MCF 10A (cell line): ENCODE measurements around the gene PPP2CA. TPM values are rescaled to one million over a fixed set of nuclear protein-coding genes. Genes with fewer than 3 reads are reported as not detected.
A peak's percentile ranks its signal among the peaks of the same experiment; 100 is the strongest.
"Not testable (repeated sequence)": the region's sequence is repeated elsewhere in the genome, so short reads cannot be mapped to it uniquely, and the experiment has no call there.

Experiments used
- BruUV-seq: library from RNA; stranded (reverse); fragments of 400-500 nt; replicated peaks from 2 replicates; lab custom pipeline; 2021; lab: Mats Ljungman, UMichigan
- CTCF ChIA-PET: fragments of 300-600 bp; sonication (Branson Sonifier 250); formaldehyde crosslinking; extraction: SDS; loops from one replicate; lab custom pipeline; 2021; ENCODE audit warnings: antibody characterized with exemption, inconsistent platforms; lab: Yijun Ruan, JAX
- POLR2A ChIA-PET: fragments of 300-600, 350-650 bp; sonication (Branson Sonifier 250); formaldehyde crosslinking; extraction: SDS; loops from one replicate; lab custom pipeline; 2020; ENCODE audit warnings: antibody characterized with exemption, inconsistent platforms; lab: Yijun Ruan, JAX
- DNase-seq: peaks from one replicate; pipeline ENCODE4 v3.0.0-alpha.2; 2018; ENCODE audit not compliant: unreplicated experiment
- H3K27ac Mint-ChIP-seq: one replicate; pipeline ENCODE4 v1.8.0; 2022; ENCODE audit warnings: mild to moderate bottlenecking, low read depth, mixed read lengths; ENCODE audit not compliant: unreplicated experiment
- H3K27me3 Mint-ChIP-seq: one replicate; pipeline ENCODE4 v1.8.0; 2022; ENCODE audit warnings: mixed read lengths; ENCODE audit not compliant: insufficient read depth, unreplicated experiment
- H3K36me3 Mint-ChIP-seq: one replicate; pipeline ENCODE4 v1.8.0; 2022; ENCODE audit warnings: mild to moderate bottlenecking, moderate library complexity, mixed read lengths; ENCODE audit not compliant: insufficient read depth, unreplicated experiment
- H3K4me1 Mint-ChIP-seq: one replicate; pipeline ENCODE4 v1.8.0; 2022; ENCODE audit warnings: mixed read lengths; ENCODE audit not compliant: insufficient read depth, unreplicated experiment
- H3K4me3 Mint-ChIP-seq: one replicate; pipeline ENCODE4 v1.8.0; 2022; ENCODE audit warnings: mild to moderate bottlenecking, moderate library complexity, mixed read lengths; ENCODE audit not compliant: unreplicated experiment
- H3K9me3 Mint-ChIP-seq: one replicate; pipeline ENCODE4 v1.8.0; 2022; ENCODE audit warnings: mixed read lengths; ENCODE audit not compliant: unreplicated experiment
- CTCF ChIP-seq: fragments of 200-600 bp; IDR thresholded peaks from one replicate; pipeline ENCODE4 v1.8.0; 2022; ENCODE audit warnings: antibody characterized with exemption, mild to moderate bottlenecking; ENCODE audit not compliant: unreplicated experiment
- intact Hi-C: fragments of 100-400 bp; cut with micrococcal nuclease; formaldehyde crosslinking; loops from 2 replicates; pipeline ENCODE4 v1.14.1; 2022
- total RNA-seq: library from RNA; stranded (reverse); gene quantifications from 2 replicates; pipeline ENCODE4 v1.2.3, GENCODE V29; 2022

PPP2CA gene
- total RNA-seq, 1 experiment from 2014 or later, result 317 TPM

- CTCF ChIA-PET, result interaction anchor here (0.6 to 6.8 kb wide), 8 partner anchors 13 to 555 kb away, joined by 3 to 102 read pairs (median 3); no protein-coding TSS in a partner anchor
- POLR2A ChIA-PET, result interaction anchor here (0.7 to 6.2 kb wide), 10 partner anchors 11 to 129 kb away, joined by 3 to 55 read pairs (median 6); partner anchors contain the start of gene SKP1
- Mint-ChIP-seq H3K27me3 (no peaks in the 10 kb centered on the region), H3K36me3 (peaks cover 96% of the 10 kb centered on the region), H3K9me3 (no peaks in the 10 kb centered on the region), H3K4me3 (no peak overlapping the region), H3K4me1 (peaks cover 26% of the 10 kb centered on the region), H3K27ac (peak overlapping the region; percentile 13)
- no TSS peak for BruUV-seq
- no peak for TF ChIP-seq CTCF
- intact Hi-C loops, result no loop called here
- DNase-seq, result no peak
Observed at GRCh38 chr5:134153657-134154056, 72.2 kb downstream of the PPP2CA start.

- intact Hi-C loops, result no loop called here
- TF ChIP-seq CTCF, result no peak
- DNase-seq, result no peak
- H3K27ac Mint-ChIP-seq, result peak overlapping the region; percentile 13
- peaks cover 26% of the 10 kb centered on the region for H3K4me1 Mint-ChIP-seq
- no peak overlapping the region for H3K4me3 Mint-ChIP-seq
- H3K27me3 Mint-ChIP-seq, result no peaks in the 10 kb centered on the region
- no TSS peak for BruUV-seq
- peaks cover 96% of the 10 kb centered on the region for H3K36me3 Mint-ChIP-seq
- CTCF ChIA-PET, result interaction anchor here (0.5 to 6.8 kb wide), 10 partner anchors 9 to 635 kb away, joined by 3 to 102 read pairs (median 3); no protein-coding TSS in a partner anchor
- POLR2A ChIA-PET, result interaction anchor here (0.7 to 6.2 kb wide), 9 partner anchors 11 to 130 kb away, joined by 3 to 55 read pairs (median 7); partner anchors contain the start of gene SKP1
- H3K9me3 Mint-ChIP-seq, result no peaks in the 10 kb centered on the region
Observed at GRCh38 chr5:134153241-134153640, 72.6 kb downstream of the PPP2CA start.

- H3K4me3 Mint-ChIP-seq, DNase-seq, intact Hi-C loops, H3K27ac Mint-ChIP-seq, H3K27me3 Mint-ChIP-seq, BruUV-seq, H3K9me3 Mint-ChIP-seq: not testable (repeated sequence)
- POLR2A ChIA-PET, result interaction anchor here (0.6 to 6.2 kb wide), 4 partner anchors 11 to 227 kb away, joined by 3 to 55 read pairs (median 10); partner anchors contain the start of gene SKP1
- H3K4me1 Mint-ChIP-seq, result peaks cover 20% of the 10 kb centered on the region
- CTCF ChIA-PET, result interaction anchor here (0.6 to 6.8 kb wide), 8 partner anchors 8 to 729 kb away, joined by 3 to 102 read pairs (median 4); no protein-coding TSS in a partner anchor
- peaks cover 96% of the 10 kb centered on the region for H3K36me3 Mint-ChIP-seq
Observed at GRCh38 chr5:134152173-134152832, 73.6 kb downstream of the PPP2CA start.

GRCh38 chr5:134151723-134152122, 74.2 kb downstream of the PPP2CA start:
- CTCF ChIA-PET, result interaction anchor here (0.5 to 6.8 kb wide), 3 partner anchors 11 to 1040 kb away, joined by 3 to 102 read pairs (median 53); no protein-coding TSS in a partner anchor
- Mint-ChIP-seq H3K27me3 (no peaks in the 10 kb centered on the region), H3K4me3 (no peak overlapping the region), H3K9me3 (no peaks in the 10 kb centered on the region), H3K4me1 (peaks cover 20% of the 10 kb centered on the region), H3K36me3 (peaks cover 97% of the 10 kb centered on the region), H3K27ac (no peak overlapping the region)
- BruUV-seq, result no TSS peak
- intact Hi-C loops, result no loop called here
- DNase-seq, result no peak
- POLR2A ChIA-PET, result interaction anchor here (1.4 to 6.2 kb wide), 5 partner anchors 10 to 112 kb away, joined by 3 to 55 read pairs (median 8); partner anchors contain the start of gene SKP1
- no peak for TF ChIP-seq CTCF
